T-helper 2 cell treated with Interferon-gamma antibody and Interleukin-4, amounts not matched to agents 5 μg/mL and 100 μg/mL, for 36 hours (primary cell): ENCODE data around the gene B9D1.

Experiments used
- DNase-seq: peaks from one replicate; pipeline ENCODE4 v3.0.0; 2021; ENCODE audit warnings: low spot score
- H3K27ac Mint-ChIP-seq: one replicate; pipeline ENCODE4 v1.8.0; 2021; ENCODE audit warnings: mild to moderate bottlenecking, mixed read lengths
- H3K27me3 Mint-ChIP-seq: one replicate; pipeline ENCODE4 v1.8.0; 2021; ENCODE audit warnings: low read depth, mixed read lengths
- H3K36me3 Mint-ChIP-seq: one replicate; pipeline ENCODE4 v1.8.0; 2021; ENCODE audit warnings: low read depth, mixed read lengths
- H3K4me1 Mint-ChIP-seq: one replicate; pipeline ENCODE4 v1.8.0; 2021; ENCODE audit warnings: low read depth, mixed read lengths
- H3K4me3 Mint-ChIP-seq: one replicate; pipeline ENCODE4 v1.8.0; 2022; ENCODE audit warnings: mild to moderate bottlenecking, moderate library complexity, mixed read lengths
- H3K9me3 Mint-ChIP-seq: one replicate; pipeline ENCODE4 v1.8.0; 2021; ENCODE audit warnings: mixed read lengths

B9D1 gene

DNA sequence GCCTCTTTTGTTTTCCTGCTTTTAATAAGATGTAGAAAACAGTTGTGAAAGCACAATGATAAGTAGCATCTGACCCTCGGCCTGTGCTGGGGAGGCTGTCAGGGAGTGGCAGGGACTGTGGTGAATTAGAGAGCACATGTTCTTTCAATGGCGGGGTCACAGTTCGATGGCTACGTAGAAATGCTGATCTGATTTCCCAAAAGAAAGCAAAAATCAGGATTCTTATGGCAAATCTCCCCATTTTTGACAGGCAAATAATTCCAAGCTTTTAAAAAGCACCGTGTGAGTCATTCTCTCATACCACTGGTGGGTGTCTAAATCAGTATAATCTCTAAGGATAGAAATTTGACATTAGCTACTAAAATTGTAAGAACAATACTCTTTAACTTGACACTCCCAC lies 11.6 kb upstream of the B9D1 start:
- H3K27ac Mint-ChIP-seq: no peak overlapping the region
- peaks cover 7% of the 10 kb centered on the region for H3K36me3 Mint-ChIP-seq
- H3K4me1 Mint-ChIP-seq: peaks cover 48% of the 10 kb centered on the region
- H3K4me3 Mint-ChIP-seq: no peak overlapping the region
- no peaks in the 10 kb centered on the region for H3K27me3 Mint-ChIP-seq
- no peaks in the 10 kb centered on the region for H3K9me3 Mint-ChIP-seq
- DNase-seq: no peak

DNA sequence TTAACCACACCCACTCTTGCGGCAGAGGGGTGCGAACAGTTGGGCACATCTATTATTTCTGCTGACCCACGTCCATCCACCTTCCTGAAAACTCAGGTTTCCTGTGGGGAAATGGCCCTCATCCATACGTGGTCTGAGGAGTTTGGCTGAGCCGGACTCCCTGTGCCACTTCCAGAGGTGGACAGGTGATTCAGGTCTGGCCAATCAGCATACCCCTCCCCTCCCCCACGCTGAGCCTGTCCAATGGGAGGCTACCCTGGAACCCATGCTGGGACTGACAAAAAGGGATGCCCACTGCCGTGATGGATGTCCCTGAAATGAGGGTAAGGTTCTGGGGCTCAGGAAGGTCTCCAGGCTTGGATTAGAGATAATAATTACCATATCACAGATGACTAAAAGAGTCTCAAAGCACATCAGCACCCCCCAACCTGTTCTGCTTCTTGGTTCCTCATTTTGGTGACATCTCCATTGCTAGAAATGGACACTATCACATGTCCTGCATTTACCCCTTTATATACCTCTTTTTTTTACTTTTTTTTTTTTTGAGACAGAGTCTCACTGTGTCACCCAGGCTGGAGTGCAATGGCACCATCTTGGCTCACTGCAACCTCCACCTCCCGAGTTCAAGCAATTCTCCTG lies 10.5 kb upstream of the B9D1 start:
- Mint-ChIP-seq H3K27me3 (no peaks in the 10 kb centered on the region), H3K27ac (no peak overlapping the region), H3K4me3 (no peak overlapping the region), H3K9me3 (no peaks in the 10 kb centered on the region), H3K4me1 (peaks cover 56% of the 10 kb centered on the region), H3K36me3 (peaks cover 7% of the 10 kb centered on the region)
- DNase-seq: no peak

DNA sequence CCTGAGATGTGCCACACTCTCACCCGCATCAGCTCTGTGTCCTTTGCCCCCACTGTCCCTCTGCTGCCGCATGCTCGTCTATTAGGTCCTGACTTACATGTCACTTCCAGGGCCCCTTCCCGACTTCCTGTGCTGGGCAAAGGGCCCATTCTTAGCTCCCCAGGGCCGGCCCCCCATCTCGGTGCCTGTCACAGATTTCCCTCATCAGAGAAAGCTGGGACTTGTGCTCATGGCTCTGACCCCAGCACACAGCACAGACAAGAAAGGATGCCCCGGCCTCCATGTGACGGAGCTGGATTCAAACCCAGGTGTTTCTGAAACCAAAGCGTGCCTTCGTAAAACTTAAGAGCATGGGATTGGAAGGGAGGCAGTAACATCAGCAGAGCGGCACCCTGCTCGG lies 9.9 kb upstream of the B9D1 start:
- Mint-ChIP-seq H3K27ac (peak overlapping the region; percentile 23), H3K9me3 (no peaks in the 10 kb centered on the region), H3K36me3 (peaks cover 7% of the 10 kb centered on the region), H3K4me3 (peak overlapping the region; percentile 48), H3K27me3 (no peaks in the 10 kb centered on the region), H3K4me1 (peaks cover 59% of the 10 kb centered on the region)
- no peak for DNase-seq

DNA sequence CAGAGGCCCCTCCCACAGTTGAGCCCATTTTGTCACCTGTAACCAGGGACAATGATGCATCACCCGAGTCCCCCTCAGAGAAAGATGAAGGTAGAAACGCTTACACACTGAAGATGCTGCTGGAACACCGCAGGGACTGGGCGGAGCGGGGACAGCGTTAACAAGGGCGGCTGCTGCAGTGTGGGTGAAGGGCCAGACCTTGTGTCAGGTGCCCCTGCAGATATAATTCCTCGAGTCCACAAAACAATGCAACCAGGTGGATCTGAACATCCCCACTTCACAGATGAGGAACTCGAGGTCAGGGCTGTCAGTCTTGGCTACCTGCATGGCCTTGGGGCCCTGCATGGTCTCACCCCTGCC lies 9.5 kb upstream of the B9D1 start:
- peak overlapping the region; percentile 63 for H3K27ac Mint-ChIP-seq
- no peaks in the 10 kb centered on the region for H3K27me3 Mint-ChIP-seq
- DNase-seq: no peak
- H3K4me1 Mint-ChIP-seq: peaks cover 59% of the 10 kb centered on the region
- H3K36me3 Mint-ChIP-seq: peaks cover 7% of the 10 kb centered on the region
- H3K4me3 Mint-ChIP-seq: peak overlapping the region; percentile 48
- no peaks in the 10 kb centered on the region for H3K9me3 Mint-ChIP-seq

DNA sequence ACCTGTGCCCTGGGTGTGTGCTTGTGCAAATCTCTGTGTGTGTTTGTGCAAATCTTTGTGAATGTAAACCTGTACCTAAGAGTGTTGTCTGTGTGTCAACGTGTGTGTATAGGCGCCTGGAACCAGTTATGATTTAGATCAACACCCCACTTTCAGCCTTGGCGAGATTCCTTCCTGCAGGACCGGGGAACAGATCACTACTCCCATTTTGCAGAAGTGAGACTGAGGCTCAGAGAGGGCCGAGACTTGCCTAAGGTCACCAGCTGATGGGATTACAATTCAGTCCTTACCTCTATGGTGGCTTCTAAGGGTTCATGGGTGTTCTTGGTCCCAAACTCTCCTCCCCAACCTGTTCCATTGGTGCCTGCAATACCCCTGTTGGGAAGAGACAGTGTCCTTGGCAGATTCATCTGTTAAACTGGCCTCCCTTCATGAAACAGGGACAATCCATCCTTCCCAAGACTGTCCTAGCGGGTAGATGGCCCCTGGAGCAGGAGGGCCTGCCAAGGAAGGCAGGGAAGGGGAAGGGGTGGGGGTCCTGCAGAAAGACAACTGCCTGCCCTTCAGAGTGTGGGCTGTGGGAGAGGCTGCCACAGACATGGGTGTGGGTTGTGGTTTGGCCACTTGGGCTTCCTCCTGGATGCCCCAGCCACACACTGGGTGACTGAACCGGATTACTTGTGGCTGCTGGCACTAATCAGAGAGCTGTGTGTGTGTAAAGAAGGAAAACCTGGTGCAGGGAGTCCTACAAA lies 8.9 kb upstream of the B9D1 start:
- peak overlapping the region; percentile 92 for H3K27ac Mint-ChIP-seq
- no peak for DNase-seq

DNA sequence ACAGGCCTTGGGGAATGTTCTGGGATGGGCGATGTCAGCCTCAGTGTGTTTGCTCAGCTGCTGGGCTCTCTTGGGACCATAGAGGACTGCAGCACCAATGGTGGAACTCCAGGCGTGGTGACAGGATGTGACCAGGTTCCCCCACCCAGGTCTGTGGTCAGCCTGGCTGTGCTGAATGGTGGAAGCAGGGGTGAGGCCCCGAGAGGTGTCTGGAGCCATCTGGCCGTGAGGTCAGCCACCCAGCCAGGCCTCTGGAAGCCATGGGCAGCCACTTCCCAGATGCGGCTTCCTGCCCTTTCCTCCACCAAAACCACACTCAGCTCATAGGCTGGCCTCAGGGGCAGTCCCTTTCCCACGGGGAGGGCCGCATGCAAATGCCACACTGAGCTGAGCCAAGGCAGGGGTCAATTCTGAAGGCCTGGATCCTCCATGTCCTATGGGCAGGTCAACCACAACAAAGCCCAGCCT lies 8.0 kb upstream of the B9D1 start:
- H3K4me1 Mint-ChIP-seq: peaks cover 52% of the 10 kb centered on the region
- H3K4me3 Mint-ChIP-seq: peak overlapping the region; percentile 87
- H3K27me3 Mint-ChIP-seq: no peaks in the 10 kb centered on the region
- H3K27ac Mint-ChIP-seq: peak overlapping the region; percentile 92
- DNase-seq: no peak
- no peaks in the 10 kb centered on the region for H3K9me3 Mint-ChIP-seq
- peaks cover 7% of the 10 kb centered on the region for H3K36me3 Mint-ChIP-seq

More for the DNA sequence above, 8.9 kb upstream of the B9D1 start:
- H3K4me3 Mint-ChIP-seq: peak overlapping the region; percentile 87
- no peaks in the 10 kb centered on the region for H3K27me3 Mint-ChIP-seq
- H3K36me3 Mint-ChIP-seq: peaks cover 7% of the 10 kb centered on the region
- H3K4me1 Mint-ChIP-seq: peaks cover 58% of the 10 kb centered on the region
- H3K9me3 Mint-ChIP-seq: no peaks in the 10 kb centered on the region

DNA sequence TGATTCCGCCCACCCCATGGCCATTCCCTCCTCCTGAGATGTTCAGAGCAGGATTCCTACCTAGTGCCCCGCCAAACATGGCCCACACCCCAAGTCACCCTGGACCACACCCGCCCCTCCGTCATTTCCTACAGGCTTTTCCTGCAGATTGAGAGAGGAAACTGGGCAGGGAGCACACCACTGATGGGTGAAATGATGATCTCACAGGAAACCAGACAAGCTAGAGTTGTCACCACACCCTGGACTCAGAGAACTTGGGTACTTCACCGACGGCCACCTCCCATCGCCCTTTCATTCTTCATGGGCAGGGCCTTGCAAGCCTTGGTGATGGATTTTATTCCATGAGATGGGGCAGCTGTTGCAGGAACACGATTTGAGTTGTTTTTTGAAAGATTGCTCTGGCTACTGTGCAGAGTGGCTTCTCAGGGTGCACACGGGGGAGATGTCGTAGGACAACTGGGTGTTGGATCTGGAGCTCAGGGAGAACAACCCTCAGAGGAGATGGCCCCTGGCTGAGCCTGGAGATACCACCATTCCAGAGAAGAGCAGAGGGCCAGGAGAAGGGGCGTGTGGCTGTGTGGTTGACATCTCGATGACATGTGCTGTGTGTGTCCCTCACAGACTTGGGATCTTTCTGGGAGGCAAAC lies 7.4 kb upstream of the B9D1 start:
- Mint-ChIP-seq H3K4me3 (peak overlapping the region; percentile 87), H3K36me3 (peaks cover 7% of the 10 kb centered on the region)

DNA sequence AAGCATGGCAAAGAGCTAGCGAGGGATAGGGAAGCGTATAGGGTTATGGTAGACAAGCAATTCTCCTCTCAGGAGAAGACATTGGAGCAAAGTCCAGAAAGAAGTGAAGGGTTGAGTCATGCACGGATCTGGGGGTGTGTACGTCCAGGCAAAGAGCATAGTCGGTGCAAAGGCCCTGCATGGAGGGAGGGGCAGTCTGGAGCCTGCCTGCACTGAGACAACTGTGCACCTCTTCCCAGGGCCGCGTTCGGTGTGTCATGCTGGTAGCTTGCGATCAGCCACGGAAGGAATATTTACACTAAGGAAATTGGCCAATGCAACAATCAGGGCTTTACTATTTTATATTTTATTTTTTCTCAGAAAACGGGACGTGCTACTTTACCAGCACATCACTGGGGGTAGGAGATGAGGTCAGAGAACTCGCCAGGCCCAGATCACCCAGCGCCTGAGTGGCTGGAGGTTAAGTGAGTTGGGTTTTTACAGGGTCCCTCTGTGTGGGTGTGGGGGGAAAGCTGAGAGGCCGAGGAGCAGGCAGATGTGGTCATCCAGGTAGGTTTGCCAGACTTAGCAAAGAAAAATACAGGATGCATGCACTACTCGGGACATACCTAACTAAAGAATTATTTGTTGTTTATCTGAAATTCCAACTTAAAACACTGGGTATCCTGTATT lies 6.7 kb upstream of the B9D1 start:
- no peak for DNase-seq
- Mint-ChIP-seq H3K4me1 (peaks cover 48% of the 10 kb centered on the region), H3K9me3 (no peaks in the 10 kb centered on the region), H3K36me3 (peaks cover 3% of the 10 kb centered on the region), H3K27ac (peak overlapping the region; percentile 92), H3K4me3 (peak overlapping the region; percentile 87), H3K27me3 (no peaks in the 10 kb centered on the region)

More for the DNA sequence above, 7.4 kb upstream of the B9D1 start:
- Mint-ChIP-seq H3K27ac (peak overlapping the region; percentile 92), H3K4me1 (peaks cover 51% of the 10 kb centered on the region), H3K27me3 (no peaks in the 10 kb centered on the region), H3K9me3 (no peaks in the 10 kb centered on the region)
- no peak for DNase-seq

DNA sequence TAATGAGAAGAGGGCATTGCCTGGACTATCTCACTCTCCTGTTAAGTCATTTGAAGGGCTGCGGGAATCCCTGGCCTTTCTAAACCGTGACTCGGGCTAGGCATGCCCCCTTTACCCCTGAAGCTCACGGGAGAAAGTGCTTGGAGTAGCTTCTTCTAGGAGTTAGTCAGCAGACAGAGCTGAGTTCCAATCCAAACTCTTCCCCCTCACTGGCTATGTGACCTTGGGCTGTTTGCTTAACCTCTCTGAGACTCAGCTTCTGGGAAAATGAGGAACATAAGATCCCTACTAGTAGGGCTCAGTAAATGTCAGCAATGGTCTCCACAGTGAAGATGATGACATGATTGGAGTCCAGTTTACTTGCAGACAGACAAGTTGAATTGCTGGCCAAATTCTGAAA lies 5.7 kb upstream of the B9D1 start:
- DNase-seq: no peak
- H3K27ac Mint-ChIP-seq: peak overlapping the region; percentile 12

DNA sequence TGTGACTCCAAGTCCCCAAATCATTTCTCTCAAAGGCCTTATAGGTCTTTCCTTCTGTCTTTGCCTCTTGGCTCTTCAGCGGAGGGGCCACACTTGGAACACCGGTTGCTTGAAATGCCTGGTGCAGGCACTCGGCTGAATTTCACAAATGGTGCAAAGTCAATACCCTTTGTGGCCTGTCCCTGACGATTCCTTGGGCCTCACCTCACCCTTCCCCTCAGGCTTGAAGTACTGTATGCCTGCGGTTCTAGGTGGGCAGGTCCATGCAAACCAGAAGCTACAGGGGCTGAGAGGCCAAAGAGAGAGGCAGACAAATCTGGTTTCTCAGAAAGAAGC lies 4.1 kb upstream of the B9D1 start:
- peaks cover 2% of the 10 kb centered on the region for H3K36me3 Mint-ChIP-seq
- H3K9me3 Mint-ChIP-seq: no peaks in the 10 kb centered on the region
- peaks cover 38% of the 10 kb centered on the region for H3K4me1 Mint-ChIP-seq
- peaks cover 3% of the 10 kb centered on the region for H3K27me3 Mint-ChIP-seq
- DNase-seq: no peak
- no peak overlapping the region for H3K4me3 Mint-ChIP-seq
- no peak overlapping the region for H3K27ac Mint-ChIP-seq

More for the DNA sequence above, 5.7 kb upstream of the B9D1 start:
- peaks cover 3% of the 10 kb centered on the region for H3K27me3 Mint-ChIP-seq
- H3K4me1 Mint-ChIP-seq: peaks cover 47% of the 10 kb centered on the region
- H3K4me3 Mint-ChIP-seq: no peak overlapping the region
- H3K36me3 Mint-ChIP-seq: peaks cover 2% of the 10 kb centered on the region
- H3K9me3 Mint-ChIP-seq: no peaks in the 10 kb centered on the region

DNA sequence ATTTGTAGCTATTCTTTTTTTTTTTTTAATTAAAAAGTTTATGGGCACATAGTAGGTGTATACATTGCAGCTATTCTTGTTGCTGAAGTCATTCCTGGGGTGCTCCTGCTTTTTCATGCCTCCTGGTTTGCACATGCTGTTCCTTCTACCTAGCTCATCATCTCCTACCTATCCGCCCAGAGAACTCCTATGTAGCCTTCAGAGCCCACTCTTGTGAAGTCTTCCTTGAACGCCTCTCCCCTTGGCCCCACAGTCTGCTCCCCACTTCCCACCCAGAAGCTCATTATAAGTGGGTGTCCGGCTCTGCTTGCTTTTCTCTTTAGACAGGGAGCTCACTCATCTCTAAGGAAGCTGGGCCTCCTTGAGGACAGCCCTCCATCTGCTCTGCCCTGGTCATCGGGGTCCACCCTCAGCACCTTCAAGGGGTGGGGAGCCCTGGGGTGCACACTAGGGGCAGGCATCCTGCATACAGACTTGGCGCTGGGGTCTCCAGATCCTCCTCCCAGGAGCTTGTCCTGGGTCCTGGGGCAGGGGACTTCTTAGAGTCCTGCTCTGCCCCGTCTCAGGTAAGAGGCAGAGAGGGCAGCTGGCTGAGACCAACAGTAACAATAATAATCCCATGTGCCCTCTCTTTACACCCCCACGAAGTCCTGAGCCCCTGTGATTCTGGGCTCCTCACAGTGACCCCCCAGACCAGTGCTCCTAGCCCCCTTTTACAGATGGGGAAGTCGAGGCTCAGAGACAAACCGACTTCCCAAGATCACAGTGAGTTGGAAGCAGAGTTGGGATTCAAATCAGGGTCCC lies 3.5 kb upstream of the B9D1 start:
- DNase-seq: no peak
- Mint-ChIP-seq H3K27ac (no peak overlapping the region), H3K4me3 (no peak overlapping the region), H3K27me3 (peaks cover 3% of the 10 kb centered on the region), H3K36me3 (peaks cover 2% of the 10 kb centered on the region), H3K9me3 (no peaks in the 10 kb centered on the region), H3K4me1 (peaks cover 35% of the 10 kb centered on the region)

DNA sequence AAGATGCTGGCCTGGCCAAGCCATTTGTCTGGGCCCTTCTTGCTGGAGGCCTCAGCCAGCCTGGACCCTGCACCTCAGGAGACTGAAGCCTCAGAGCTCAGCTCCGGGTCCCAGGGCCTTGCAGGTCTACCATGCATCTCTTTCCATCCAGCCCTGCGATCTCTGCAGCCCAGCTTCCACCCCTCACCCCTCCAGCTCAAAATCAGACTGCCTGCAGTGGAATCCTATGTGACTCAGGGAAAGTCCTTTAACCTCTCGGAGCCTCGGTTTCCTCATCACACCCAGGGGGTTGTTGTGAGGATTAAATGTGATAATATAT lies 2.9 kb upstream of the B9D1 start:
- H3K36me3 Mint-ChIP-seq: peaks cover 2% of the 10 kb centered on the region
- no peak for DNase-seq
- H3K4me3 Mint-ChIP-seq: no peak overlapping the region
- H3K9me3 Mint-ChIP-seq: no peaks in the 10 kb centered on the region
- H3K27me3 Mint-ChIP-seq: peaks cover 6% of the 10 kb centered on the region
- peaks cover 31% of the 10 kb centered on the region for H3K4me1 Mint-ChIP-seq
- H3K27ac Mint-ChIP-seq: no peak overlapping the region

DNA sequence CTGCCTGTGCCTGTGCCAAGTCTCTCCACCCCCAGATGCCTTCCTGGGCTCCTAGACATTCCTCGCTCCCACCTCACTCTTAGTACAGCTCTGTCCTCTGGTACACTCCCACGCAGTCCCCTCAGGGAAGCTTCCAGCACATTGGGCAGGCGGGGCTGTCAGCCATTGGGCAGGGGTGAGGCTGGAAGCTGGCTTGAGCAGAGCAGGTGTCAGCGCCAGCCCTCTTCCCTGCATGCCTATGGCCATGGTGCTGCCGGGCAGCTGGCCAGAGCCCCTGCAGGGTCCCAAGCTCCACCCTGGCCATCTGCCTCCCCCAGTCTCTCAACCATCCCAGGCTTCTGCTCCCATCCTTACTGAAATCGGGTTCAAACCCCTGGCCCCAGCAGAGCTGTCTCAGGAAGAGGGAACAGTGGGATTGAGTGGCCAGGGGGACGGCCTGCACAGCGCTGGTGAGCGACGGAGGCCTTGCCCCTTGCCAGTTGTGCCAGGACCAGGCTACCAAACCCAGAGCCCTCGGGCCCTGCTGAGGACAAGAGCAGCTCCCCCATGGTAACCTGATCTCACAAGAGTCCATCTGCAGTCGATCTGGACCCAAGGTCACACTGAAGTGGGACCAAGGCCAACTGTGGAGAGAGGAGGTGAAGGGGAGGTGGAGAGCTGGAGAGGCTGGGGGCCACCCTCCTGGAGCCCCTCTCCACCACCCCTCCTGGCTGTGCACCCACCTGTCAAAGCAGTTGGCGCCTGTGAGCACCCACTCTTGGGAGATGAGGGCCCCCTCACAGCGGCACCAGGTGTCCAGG lies 2.4 kb upstream of the B9D1 start:
- Mint-ChIP-seq H3K27ac (no peak overlapping the region), H3K4me1 (peaks cover 26% of the 10 kb centered on the region), H3K9me3 (no peaks in the 10 kb centered on the region), H3K36me3 (no peaks in the 10 kb centered on the region), H3K27me3 (peaks cover 7% of the 10 kb centered on the region), H3K4me3 (no peak overlapping the region)
- DNase-seq: no peak
